ENCODE results near the gene PRR18.

Gene PRR18

DNA sequence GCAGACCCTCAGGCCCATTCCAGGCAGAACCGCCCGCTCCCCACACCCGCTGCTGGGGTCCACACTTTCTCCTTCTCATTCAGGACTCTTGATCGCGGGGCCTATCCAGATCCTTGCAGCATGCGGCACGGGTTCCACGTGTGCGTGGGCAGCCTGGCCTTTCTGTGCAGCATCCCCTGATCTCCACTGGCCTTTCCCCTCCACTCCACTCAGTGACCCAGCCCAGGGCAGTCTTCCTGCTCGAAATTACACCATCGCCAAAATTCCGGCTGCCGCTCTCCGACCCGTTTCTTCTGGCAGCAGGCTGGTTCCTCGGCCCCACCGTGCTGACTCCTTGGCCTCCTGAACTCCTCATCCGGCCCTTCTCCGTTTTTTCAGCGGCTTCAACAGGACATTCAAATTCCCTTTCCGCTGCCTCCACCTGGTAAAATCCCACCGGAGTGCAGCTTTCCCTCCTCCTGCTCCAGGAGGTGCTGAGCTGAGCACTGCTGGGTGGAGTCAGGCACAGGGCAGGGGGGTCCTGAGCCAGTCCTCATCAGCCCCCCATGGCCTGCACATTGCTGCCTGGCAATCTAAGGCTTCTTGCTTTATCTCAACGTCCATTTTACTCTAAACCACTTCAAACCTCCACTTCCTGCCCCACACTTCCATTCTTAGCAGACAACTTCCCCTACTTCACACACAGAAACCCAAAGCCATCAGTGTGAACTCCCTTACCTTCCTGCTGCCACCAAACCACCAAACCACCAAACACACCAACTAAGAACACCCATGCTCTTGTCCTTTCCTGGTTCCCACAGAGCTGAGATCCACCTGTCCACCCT is 25.2 kb upstream of the PRR18 start:
- Histone ChIP-seq H3K27ac (ENCODE audit: low read depth, low read length) (no peak overlapping the region), H3K9me3 (ENCODE audit: control insufficient read depth, insufficient read depth, low read depth, low read length) (no peaks in the 10 kb centered on the region), H3K4me1 (ENCODE audit: control insufficient read depth, insufficient read depth, low read length) (peaks cover 29% of the 10 kb centered on the region), H3K36me3 (ENCODE audit: control insufficient read depth, insufficient read depth, low read length) (peaks cover 45% of the 10 kb centered on the region), H3K9ac (ENCODE audit: low read length) (no peak overlapping the region), H3K4me3 (ENCODE audit: low read depth, low read length) (no peak overlapping the region), H3K27me3 (ENCODE audit: control insufficient read depth, insufficient read depth, low read length) (no peaks in the 10 kb centered on the region)

DNA sequence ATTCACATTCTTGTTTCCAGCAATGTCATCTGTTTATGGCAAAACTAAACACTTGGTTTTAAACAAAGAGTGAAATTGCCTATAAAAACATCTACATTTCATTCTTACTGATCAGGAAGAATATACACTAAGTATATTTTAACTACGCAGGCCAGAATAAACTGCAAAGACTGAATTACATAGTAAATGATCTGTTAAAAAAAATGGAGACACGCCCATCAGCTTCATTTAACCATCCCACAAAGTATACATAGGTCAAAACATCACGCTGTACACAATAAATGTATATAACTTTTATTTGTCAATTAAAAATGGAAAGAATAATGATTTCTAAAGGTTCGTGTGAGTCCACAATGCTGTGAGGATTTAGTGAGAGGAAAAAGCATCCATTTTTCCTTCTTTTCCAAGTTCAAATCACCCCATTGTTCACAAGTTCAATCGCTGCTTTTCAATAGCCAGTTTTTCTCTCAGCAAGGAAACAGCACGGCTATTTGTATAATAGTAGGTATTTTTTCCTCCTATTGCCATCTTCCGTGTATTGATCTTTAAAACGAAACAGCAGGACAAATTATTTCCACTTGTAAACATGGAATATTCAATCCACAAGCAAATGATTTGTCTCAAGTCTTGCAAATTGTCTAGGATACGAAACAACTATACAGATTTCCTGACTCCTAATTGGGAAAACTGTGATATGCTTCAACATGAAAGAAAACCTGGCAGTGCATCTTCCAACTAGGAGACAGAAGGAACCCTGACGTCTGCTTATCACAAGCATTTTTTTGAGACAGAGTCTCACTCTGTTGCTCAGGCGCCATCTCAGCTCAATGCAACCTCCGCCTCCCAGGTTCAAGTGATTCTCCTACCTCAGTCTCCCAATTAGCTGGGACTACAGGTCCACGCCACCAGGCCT is 23.6 kb upstream of the PRR18 start:
- Histone ChIP-seq H3K36me3 (ENCODE audit: control insufficient read depth, insufficient read depth, low read length) (peaks cover 37% of the 10 kb centered on the region), H3K27me3 (ENCODE audit: control insufficient read depth, insufficient read depth, low read length) (no peaks in the 10 kb centered on the region), H3K9me3 (ENCODE audit: control insufficient read depth, insufficient read depth, low read depth, low read length) (no peaks in the 10 kb centered on the region), H3K4me1 (ENCODE audit: control insufficient read depth, insufficient read depth, low read length) (peaks cover 29% of the 10 kb centered on the region), H3K27ac (ENCODE audit: low read depth, low read length) (no peak overlapping the region), H3K4me3 (ENCODE audit: low read depth, low read length) (no peak overlapping the region), H3K9ac (ENCODE audit: low read length) (no peak overlapping the region)

DNA sequence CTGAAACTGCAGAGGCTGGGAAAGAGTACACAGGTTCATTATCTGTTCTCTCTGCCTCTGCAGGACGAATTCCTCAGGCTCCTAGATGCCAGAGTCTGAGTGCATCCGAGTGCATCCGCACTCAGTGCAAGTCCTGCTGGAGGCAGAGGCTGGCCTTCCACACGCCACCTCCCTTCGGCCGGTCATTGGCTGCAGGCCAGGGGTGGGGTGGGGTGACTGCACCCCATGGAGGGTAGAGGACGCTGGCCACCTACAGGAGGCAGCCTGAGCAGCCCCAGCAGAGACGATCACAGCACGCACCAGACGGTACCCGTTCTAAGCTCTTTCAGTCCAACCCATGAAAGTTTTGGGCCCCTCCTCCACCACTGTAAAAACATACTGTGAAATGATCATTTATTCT is 22.4 kb upstream of the PRR18 start:
- Histone ChIP-seq H3K4me1 (ENCODE audit: control insufficient read depth, insufficient read depth, low read length) (peaks cover 31% of the 10 kb centered on the region), H3K27ac (ENCODE audit: low read depth, low read length) (no peak overlapping the region), H3K27me3 (ENCODE audit: control insufficient read depth, insufficient read depth, low read length) (no peaks in the 10 kb centered on the region), H3K9ac (ENCODE audit: low read length) (no peak overlapping the region), H3K9me3 (ENCODE audit: control insufficient read depth, insufficient read depth, low read depth, low read length) (no peaks in the 10 kb centered on the region), H3K4me3 (ENCODE audit: low read depth, low read length) (0 out of 2 replicates have a peak overlapping the region, but pooled peaks have one; percentile 8), H3K36me3 (ENCODE audit: control insufficient read depth, insufficient read depth, low read length) (peaks cover 36% of the 10 kb centered on the region)

DNA sequence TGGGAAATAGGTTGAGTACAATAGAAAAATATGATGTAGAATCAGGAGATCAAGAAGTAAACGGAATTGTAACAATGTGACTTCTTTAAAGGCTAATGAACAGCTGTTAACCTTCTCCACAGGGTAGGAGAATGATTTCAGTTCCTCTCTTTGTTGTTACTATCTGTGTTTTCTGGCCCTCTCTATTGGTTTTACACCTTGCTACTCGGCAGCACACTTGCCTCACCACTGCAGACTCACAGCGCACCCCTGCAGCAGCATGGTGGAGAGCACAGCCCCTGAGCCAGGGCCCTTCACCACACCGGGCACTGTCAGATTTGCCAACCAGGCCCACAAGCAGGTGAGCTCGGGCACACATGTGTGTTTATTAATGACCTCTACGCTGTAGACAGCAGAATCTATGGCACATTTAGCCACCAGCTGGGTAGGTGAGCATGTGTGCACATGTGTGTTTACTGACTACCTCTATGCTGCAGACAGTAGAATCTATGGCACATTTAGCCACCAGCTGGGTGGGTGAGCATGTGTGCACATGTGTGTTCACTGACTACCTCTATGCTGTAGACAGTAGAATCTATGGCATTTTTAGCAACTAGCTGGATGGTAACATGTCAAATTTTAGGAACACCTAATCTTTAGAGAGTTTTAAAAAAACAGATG is 17.3 kb upstream of the PRR18 start:
- H3K9ac ChIP-seq (ENCODE audit: low read length): no peak overlapping the region
- H3K4me1 ChIP-seq (ENCODE audit: control insufficient read depth, insufficient read depth, low read length): peaks cover 17% of the 10 kb centered on the region
- H3K27me3 ChIP-seq (ENCODE audit: control insufficient read depth, insufficient read depth, low read length): no peaks in the 10 kb centered on the region
- no peak overlapping the region for H3K27ac ChIP-seq (ENCODE audit: low read depth, low read length)
- H3K9me3 ChIP-seq (ENCODE audit: control insufficient read depth, insufficient read depth, low read depth, low read length): no peaks in the 10 kb centered on the region
- H3K36me3 ChIP-seq (ENCODE audit: control insufficient read depth, insufficient read depth, low read length): peaks cover 71% of the 10 kb centered on the region
- no peak overlapping the region for H3K4me3 ChIP-seq (ENCODE audit: low read depth, low read length)

DNA sequence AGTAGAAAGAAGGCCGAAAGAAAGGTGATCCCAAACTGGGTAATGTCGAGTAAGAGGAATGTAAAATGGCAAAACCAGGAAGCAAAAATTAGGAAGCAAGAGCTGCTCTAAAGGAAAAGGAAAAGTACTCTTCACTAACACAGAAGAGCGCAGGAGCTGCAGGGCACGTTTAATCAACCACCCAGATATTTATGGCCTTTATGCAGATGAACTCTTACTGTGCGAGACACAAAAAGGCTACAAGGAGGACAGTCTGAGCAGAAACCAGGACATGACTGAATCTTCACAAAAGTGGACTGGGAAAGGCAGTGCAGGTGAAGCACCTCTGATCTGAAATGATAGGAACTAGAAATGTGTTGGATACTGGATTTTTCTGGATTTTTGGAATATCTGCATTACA is 15.2 kb upstream of the PRR18 start:
- Histone ChIP-seq H3K4me1 (ENCODE audit: control insufficient read depth, insufficient read depth, low read length) (peaks cover 20% of the 10 kb centered on the region), H3K27me3 (ENCODE audit: control insufficient read depth, insufficient read depth, low read length) (no peaks in the 10 kb centered on the region), H3K9me3 (ENCODE audit: control insufficient read depth, insufficient read depth, low read depth, low read length) (no peaks in the 10 kb centered on the region), H3K36me3 (ENCODE audit: control insufficient read depth, insufficient read depth, low read length) (peaks cover 76% of the 10 kb centered on the region), H3K27ac (ENCODE audit: low read depth, low read length) (no peak overlapping the region; the same call in 1 of the 2 replicates), H3K9ac (ENCODE audit: low read length) (no peak overlapping the region), H3K4me3 (ENCODE audit: low read depth, low read length) (no peak overlapping the region)

DNA sequence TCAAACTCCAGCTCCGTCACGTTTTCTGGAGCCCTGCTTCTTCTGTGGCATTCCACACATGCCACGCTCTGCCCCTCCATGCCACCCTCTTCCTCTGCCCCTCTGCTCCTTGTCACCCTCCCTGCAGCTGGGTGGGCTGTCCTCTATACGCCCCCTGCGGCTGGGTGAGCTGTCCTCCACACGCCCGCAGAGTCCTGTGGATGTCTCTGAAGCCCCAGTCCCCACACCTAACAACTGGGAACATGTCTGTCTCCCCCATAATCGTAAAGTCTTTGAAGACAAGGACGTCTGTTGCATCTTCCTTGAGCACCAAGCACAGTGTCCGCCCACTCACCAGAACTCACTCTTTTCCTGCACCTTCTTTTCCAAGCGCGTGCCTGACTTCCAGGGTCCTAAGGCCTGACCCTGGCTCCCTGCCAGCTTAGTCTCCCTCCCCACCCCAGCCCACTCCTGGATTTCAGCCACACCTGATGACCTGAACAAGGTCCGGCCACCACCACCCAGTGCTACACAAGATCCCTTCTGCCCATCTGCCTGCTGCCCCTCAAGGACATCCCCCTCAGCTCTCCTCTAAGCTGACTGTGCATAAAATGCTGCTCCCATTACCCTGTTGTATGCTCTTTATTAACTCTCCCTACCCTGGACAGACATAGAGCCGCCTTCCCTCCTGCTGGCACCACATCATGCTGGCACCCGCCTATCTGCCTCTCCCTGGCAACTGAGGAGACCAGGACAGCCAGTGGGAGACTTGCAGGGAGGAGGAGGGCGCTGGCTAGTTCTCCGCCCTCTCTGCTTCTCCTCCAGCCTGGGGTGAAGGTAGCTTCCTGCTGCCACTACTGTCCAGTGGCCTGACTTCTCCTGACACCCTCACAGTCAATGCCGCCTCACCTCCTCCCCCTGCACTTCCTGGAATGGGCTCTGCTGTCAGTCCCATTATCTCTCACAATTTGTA is 10.7 kb upstream of the PRR18 start:
- Histone ChIP-seq H3K27me3 (ENCODE audit: control insufficient read depth, insufficient read depth, low read length) (no peaks in the 10 kb centered on the region), H3K36me3 (ENCODE audit: control insufficient read depth, insufficient read depth, low read length) (peaks cover 40% of the 10 kb centered on the region), H3K4me3 (ENCODE audit: low read depth, low read length) (no peak overlapping the region), H3K27ac (ENCODE audit: low read depth, low read length) (no peak overlapping the region), H3K4me1 (ENCODE audit: control insufficient read depth, insufficient read depth, low read length) (peaks cover 9% of the 10 kb centered on the region; the same call in 1 of the 2 replicates), H3K9me3 (ENCODE audit: control insufficient read depth, insufficient read depth, low read depth, low read length) (no peaks in the 10 kb centered on the region), H3K9ac (ENCODE audit: low read length) (no peak overlapping the region)

DNA sequence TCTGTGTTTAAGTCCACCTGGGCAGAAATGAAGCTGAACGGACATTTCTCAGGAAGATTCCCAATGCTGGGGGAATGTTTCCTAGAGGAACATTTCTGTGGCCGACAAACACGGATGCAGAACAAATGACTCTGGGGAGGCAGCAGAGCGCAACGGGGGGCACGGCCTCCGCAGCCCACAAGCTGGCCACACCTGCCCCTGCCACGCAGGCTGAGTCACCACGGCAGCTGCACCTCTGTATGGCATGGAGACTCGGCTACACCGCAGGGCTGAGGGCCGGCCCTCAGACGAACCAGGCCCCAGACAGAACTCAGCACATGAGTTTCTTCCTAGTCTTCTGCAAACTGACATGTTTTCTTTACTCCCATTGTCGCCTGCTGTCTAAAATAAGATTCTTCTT is 10.0 kb upstream of the PRR18 start:
- H3K27ac ChIP-seq (ENCODE audit: low read depth, low read length): no peak overlapping the region
- H3K36me3 ChIP-seq (ENCODE audit: control insufficient read depth, insufficient read depth, low read length): peaks cover 34% of the 10 kb centered on the region
- H3K9me3 ChIP-seq (ENCODE audit: control insufficient read depth, insufficient read depth, low read depth, low read length): no peaks in the 10 kb centered on the region
- H3K4me3 ChIP-seq (ENCODE audit: low read depth, low read length): no peak overlapping the region
- H3K27me3 ChIP-seq (ENCODE audit: control insufficient read depth, insufficient read depth, low read length): no peaks in the 10 kb centered on the region
- H3K4me1 ChIP-seq (ENCODE audit: control insufficient read depth, insufficient read depth, low read length): peaks cover 8% of the 10 kb centered on the region; the same call in 1 of the 2 replicates
- H3K9ac ChIP-seq (ENCODE audit: low read length): no peak overlapping the region

DNA sequence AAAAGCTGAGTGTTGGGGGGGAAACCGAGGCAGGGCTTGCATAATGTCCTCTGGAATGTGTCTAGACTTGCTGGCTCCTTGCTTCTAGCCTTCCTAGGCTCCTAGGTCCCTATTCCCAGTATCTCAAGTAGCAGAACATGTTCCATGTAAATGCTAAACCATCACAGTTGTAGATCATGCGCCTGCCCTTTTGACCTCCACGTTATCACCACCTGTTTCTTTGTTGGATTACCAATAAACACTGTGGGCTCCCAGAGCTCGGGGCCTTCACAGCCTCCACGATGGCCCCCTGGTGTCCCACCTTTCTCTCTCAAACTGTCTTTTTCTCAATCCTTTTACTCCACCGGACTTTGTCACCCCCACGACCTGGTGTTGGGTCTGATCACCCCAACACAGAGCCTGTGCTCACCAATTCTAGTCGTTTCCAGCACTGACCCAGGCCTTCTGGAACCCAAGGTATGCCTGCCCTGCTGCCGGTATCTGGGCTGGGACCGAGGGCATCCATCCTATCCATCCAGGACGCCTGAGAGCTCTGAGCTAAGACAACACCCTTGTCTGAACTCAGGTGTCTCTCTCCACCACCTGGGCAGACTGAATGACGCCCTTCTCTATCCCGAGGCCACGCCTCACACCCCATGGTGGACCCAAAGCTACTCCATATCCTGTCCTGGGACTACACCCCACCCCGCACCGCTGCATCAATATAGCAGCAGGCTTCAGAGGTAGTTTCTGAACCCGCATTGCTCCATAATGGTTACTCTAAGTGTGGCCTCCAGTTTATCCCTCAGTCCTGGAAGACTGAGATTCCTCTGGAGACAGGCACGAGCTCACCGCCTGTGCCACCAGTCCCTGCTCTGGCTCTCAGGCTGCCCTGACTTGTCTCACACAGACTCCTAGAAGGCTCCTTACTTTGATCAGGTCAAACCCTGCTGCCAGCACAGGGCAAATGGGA is 9.3 kb upstream of the PRR18 start:
- Histone ChIP-seq H3K4me1 (ENCODE audit: control insufficient read depth, insufficient read depth, low read length) (peaks cover 8% of the 10 kb centered on the region; the same call in 1 of the 2 replicates), H3K9ac (ENCODE audit: low read length) (no peak overlapping the region), H3K27me3 (ENCODE audit: control insufficient read depth, insufficient read depth, low read length) (no peaks in the 10 kb centered on the region), H3K9me3 (ENCODE audit: control insufficient read depth, insufficient read depth, low read depth, low read length) (no peaks in the 10 kb centered on the region), H3K36me3 (ENCODE audit: control insufficient read depth, insufficient read depth, low read length) (peaks cover 27% of the 10 kb centered on the region), H3K4me3 (ENCODE audit: low read depth, low read length) (no peak overlapping the region), H3K27ac (ENCODE audit: low read depth, low read length) (no peak overlapping the region)

DNA sequence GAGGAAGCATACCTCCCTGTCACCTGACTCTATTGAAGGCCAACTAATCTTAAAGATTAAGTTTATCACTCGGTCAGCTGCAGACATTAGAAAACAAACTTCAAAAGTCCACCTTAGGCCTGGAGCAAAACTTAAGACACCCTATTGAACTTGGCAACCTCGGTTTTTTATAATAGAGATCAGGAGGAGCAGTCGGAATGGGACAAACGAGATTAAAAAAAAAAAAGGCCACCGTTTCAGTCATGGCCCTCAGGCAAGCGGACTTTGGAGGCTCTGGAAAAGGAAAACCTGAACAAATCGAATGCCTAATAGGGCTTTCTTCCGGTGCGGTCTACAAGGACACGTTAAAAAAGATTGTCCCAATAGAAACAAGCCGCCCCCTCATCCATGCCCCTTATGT is 7.2 kb upstream of the PRR18 start:
- H3K36me3 ChIP-seq (ENCODE audit: control insufficient read depth, insufficient read depth, low read length): peaks cover 12% of the 10 kb centered on the region
- H3K27me3 ChIP-seq (ENCODE audit: control insufficient read depth, insufficient read depth, low read length): peaks cover 4% of the 10 kb centered on the region
- peaks cover 10% of the 10 kb centered on the region; the same call in 1 of the 2 replicates for H3K4me1 ChIP-seq (ENCODE audit: control insufficient read depth, insufficient read depth, low read length)
- H3K9me3 ChIP-seq (ENCODE audit: control insufficient read depth, insufficient read depth, low read depth, low read length): no peaks in the 10 kb centered on the region
- no peak overlapping the region for H3K4me3 ChIP-seq (ENCODE audit: low read depth, low read length)
- H3K9ac ChIP-seq (ENCODE audit: low read length): no peak overlapping the region
- H3K27ac ChIP-seq (ENCODE audit: low read depth, low read length): no peak overlapping the region

Measured in HUES6 (cell line).